CD4-positive, alpha-beta T cell treated with Interleukin-2 at 100 ng/mL for 4 hours (primary cell): ENCODE measurements around the gene TAF11.
A peak's percentile ranks its signal among the peaks of the same experiment; 100 is the strongest.
"Not testable (repeated sequence)": the region's sequence is repeated elsewhere in the genome, so short reads cannot be mapped to it uniquely, and the experiment has no call there.

Experiments
- DNase-seq: peaks from one replicate; pipeline ENCODE4 v3.0.0-alpha.2; 2020; ENCODE audit warnings: low spot score

TAF11 gene, protein sequence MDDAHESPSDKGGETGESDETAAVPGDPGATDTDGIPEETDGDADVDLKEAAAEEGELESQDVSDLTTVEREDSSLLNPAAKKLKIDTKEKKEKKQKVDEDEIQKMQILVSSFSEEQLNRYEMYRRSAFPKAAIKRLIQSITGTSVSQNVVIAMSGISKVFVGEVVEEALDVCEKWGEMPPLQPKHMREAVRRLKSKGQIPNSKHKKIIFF

DNA sequence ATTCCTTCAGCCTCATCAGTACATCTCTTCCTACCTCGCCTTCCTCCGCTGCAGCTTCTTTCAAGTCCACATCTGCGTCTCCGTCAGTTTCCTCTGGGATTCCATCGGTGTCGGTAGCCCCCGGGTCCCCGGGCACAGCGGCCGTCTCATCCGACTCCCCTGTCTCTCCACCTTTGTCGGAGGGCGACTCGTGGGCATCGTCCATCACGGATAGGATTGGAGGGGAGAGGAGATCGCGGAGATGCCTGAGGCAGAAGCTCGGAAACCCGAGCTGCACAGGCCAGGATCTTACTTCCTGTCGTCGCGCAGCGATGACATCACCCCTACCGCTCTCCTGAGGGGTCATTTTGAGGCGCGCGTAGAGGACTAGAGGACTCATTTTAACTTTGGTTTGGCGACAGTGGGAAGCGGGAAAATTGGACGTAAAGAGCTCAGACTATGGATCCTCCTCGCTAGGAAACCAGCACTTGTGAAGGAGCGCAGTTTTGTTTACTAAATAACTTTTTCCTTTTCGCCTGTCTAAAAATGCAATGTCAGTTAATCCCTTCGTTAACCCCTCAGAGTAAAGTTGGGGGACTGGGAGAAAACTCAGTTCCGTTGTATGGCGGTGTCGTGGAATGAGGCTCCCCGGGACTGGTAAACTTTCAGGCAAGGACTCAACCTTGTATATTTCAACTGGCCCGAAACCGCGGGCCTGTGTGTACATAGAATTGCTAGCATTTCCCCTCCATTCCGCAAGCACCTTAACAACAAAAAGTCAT lies at the start of gene TAF11:
Gene TAF11 (minus strand): TSS at position 290 of the 761 bp plus-strand sequence. CDS start 85 bp downstream, at position 205.
- DNase-seq: peak; percentile 88

DNA sequence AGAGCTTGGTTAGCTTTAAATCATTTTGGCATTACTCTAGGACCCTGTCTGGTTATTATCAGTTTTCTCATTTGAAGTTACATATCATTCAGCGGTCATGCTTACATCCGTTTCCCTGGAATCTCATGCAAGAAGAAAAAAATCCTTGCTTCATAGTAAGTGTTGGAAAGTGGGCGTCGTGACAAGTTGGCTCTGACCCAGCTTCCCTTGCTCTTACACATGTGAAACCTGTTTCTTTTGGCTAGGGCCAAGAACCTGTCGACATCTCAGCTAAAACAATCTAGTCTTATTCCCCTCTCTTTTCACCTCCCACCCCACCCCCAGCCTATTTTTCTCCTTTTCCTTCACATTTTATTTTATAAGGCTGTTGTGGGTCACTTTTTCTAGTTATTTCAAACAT lies 46.7 kb upstream of the TAF11 start:
- no peak for DNase-seq

DNA sequence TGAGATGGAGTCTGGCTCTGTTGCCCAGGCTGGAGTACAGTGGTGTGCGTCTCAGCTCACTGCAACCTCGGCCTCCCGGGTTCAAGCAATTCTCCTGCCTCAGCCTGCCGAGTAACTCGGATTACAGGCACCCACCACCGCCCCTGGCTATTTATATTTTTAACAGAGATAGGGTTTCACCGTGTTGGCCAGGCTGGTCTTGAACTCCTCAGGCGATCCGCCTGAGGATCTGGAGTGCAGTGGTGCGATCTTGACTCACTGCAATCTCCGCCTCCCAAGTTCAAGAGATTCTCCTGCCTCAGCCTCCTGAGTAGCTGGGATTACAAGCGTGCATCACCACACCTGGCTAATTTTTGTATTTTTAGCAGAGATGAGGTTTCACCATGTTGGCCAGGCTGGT lies 44.4 kb upstream of the TAF11 start:
- not testable (repeated sequence) for DNase-seq

DNA sequence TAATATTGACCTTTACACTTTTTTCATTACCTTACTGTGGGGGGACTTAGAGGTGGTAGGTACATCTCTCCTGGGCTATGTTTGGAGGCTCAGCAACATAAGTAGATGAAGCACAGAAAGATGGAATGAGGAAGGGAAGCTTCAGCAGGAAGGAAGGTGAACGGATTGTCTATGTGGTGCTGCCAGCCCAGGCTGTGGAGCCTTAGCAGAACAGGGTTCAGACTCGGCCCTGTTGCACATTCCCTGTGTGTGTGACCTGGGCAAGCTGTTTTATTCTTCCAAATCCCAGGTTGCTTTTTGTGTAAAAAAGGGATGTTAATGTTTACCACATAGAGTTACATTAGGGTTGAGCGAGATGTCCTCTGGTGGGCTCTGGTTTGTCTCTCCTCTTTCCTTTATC lies 42.4 kb upstream of the TAF11 start:
- DNase-seq: no peak

DNA sequence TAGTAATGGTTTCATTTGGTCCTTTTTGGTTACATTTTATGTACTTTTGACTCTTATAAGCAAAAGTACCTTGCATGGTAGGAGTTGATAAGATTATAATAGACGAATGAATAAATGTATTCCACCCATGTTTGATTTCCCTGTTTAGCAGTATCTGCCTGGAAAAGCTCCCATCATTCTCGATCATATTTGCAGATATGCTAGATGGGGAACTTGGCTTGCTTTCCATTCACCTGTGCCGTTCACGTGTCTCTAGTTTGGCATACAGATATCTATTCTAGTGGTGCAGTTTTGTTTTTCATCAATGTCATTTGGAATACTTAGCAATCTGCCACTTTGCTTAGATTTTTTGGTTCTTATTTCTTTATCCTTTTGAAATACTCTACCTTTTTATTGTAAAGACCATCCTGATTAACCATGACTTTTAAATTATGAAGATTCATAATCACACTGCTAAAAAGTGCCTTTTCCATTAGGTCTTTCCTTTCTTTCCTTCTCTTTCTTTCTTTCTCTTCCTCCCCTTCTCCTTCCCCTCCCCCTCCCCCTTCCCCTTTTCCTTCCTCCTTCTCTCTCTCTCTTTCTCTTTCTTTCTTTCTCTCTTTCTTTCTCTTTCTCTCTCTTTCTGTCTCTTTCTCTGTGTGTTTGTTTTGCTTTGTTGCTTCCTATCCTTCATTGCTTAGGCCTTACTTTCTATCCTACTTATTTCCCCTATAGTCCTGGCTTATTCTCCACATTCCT lies 41.6 kb upstream of the TAF11 start:
- no peak for DNase-seq

DNA sequence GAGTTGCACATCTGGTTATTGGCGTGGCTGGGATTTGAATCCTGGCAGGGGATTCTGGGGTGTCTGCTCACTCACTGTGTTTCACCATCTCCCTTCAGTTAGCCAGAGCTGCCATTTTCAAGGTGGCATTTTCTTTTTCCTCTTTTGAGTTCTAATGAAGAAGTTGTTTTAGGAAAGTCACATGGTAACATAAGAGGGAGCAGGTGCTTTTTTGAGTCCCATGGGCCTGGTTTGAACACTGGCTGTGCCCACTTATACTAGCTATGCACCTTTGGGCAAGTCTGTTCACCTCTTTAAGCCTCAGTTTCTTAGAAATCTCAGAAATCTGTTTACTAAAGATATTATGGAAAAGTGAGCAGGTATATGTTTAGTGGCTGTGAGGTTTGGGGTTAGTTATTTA lies 40.9 kb upstream of the TAF11 start:
- DNase-seq: no peak

DNA sequence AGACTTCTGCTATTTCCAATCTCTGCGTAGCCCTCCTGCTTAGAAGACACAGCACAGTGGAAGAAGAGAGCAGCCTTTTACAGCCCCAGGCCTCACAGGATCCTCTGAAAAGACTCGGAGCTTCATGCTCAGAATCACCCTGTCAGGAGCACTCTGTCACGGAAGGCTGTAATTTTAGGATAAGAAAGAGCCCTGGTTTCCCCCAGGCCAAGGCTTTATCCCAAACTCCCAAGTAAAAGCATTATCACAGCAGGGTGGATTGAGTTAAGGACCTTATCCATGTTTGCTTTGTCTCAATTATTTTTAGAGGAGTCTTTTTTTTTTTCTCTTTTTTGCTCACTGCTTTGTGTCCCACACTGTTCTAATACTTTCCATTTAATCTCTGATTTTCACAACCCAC lies 40.4 kb upstream of the TAF11 start:
- DNase-seq: no peak

DNA sequence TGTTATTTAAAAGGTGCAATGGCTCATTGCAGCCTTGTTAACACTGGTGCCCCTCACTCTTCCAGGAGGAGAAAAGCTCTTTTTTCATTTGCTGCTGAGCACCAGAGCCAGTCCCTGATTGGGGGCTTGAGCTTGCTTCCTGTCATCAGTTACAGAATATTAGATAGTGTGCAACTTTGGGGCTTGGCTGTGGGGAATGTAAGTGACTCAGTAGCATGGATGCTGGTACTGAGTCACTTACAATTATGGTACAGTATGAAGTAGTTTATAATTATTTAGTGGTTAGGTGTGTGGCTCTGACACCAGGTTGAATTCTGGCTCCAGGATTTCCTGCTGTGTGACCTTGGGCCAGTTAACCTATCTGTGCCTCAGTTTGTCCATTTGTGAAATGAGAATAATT lies 38.8 kb upstream of the TAF11 start:
- DNase-seq: no peak

DNA sequence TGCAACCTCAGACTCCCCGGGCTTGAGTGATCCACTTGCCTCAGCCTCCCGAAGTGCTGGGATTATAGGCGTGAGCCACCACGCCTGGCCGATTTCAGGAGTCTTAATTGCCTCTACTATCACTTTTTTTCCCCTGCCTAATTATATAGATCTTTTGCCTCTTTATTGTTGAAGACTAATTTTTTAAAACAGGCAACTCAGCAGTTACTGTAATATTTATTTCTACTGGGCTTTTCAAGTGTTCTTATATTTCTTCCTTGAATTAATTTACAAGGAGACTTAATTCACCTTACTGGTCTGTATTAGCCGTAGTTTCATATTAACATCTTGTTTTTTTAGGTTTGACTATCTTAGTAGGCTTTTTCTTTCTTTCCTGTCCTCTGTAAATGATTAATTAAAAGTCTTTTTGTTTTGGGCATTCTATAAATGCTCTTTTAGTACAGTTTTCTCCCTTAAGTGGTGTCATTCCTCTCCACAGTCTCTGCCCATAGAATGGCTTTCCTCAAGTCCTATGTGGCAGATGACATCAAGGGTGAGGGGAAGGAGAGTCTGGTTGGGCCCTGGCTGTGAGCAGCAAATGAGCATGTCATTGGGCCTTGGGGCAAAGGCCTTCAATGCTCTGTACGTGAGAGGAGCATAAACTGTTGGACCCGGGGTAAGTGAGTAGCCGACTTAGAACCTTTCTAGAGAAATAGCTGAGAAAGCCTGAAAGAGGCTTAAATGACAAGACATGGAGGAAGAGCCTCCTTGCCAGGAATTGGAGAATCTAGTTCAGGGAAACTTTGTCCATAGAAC lies 37.2 kb upstream of the TAF11 start:
- no peak for DNase-seq

DNA sequence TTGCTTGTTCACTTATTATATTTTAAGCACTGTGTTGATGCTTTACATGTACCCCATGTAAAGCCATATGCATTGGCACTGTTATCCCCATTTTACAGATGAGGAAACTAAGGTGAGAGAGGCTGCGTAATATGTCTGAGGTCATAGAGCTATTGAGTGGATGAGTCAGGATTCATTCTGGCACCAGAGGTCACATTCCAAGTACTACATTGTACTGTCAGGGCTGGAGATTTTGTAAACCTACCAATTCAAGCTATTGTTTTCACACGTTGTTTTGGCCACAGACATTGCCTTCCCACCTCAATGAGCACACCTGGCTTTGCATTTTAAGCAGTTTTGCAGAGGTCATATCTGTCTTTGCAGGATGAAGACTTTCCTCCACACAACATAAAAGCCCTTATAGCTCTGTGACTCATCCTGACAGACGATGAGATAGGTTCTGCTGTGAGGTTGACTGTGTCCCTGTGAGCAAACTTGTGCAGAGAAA lies 34.4 kb upstream of the TAF11 start:
- peak; percentile 3 for DNase-seq

DNA sequence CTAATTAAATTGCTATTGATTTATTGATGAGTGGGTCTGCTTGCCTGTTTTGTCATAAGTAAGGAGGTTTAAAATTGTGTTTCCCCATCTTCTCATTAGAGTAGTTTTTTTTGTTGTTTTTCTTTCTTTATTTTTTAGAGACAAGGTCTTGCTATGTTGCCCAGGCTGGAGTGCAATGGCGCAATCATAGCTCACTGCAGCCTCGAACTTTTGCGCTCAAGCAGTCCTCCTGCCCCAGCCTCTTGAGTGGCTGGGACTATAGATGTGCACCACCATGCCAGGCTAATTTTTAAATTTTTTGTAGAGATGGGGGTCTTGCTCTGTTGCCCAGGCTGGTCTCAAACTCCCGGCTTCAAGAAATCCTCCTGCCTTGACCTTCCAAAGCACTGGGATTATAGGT lies 32.3 kb upstream of the TAF11 start:
- DNase-seq: no peak

DNA sequence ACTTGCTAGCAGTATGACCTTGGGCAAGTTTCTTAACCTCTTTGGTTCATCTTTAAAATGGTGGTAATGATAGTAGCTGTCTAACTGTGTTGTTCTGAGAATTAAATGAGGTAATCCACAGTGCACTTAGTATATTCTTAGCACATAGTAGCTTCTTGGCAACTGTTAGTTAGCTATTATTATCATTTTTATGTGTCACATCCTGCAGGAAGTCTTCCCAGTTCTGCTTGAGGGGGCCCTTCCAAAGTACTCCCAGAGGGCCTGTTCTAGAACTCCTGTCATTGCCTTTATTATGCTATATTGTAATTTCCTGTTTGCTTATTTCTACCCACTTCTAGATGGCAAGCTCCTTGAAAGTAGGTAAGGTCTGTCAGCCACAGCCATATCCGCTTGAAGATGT lies 31.8 kb upstream of the TAF11 start:
- no peak for DNase-seq

DNA sequence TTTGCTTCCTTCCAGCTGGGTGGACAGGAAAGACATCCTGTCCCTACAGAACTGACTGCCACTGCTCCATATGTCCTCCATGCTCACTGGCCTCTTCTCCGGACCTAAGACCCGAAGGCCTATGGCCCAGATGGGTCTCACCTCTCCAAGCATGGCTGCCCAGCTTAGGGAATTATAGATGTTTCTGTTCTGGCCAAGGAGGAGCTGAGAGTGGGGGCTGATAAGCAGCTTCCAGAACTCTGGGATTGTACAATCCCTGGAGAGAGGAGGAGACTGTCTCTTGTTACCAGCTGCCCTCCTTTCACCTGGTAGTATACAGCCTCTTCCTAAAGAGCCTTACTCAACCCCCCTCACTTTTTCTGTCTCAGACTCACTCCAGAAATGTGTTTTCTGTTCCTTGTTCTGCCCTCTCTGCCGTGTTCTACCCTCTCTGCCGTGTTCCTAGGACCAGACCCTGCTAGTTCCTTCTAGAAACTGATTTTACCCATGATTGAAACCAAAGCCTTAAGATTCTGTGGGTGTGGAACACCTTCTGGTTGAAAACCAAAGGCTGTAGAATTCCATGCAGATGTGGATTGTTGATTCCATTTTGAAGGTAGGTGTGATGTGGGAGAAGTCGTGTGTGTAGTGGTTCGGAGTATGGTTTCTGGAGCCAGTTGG lies 29.9 kb upstream of the TAF11 start:
- DNase-seq: no peak

DNA sequence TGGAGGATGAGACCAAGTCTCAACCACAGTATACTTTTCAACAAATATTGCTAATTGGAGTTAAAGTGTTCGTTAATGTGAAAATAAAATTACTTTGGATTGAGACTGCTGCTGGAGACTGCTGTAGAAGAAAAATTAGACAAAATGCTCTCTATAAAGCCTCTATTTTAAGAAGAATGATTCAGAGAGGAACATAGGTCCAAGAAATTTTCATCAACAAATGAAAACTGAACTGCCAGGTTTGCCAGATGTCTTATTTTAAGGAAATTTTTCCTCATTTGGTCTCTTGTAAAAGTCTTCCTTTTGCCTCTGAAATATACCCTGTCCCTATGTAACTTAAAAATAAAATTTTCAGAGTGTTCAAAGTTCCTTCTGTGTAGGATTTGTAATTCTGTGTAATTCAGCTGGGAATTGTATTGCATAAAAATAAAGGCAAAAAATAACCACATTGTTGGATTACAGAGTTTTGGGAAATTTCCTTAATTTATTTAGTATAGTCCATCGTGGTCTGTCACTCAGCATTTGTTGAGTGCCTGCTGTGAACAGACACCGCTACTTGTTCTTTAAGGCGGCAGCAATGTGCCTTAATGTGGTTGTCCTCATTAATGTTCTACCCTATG lies 28.6 kb upstream of the TAF11 start:
- no peak for DNase-seq

DNA sequence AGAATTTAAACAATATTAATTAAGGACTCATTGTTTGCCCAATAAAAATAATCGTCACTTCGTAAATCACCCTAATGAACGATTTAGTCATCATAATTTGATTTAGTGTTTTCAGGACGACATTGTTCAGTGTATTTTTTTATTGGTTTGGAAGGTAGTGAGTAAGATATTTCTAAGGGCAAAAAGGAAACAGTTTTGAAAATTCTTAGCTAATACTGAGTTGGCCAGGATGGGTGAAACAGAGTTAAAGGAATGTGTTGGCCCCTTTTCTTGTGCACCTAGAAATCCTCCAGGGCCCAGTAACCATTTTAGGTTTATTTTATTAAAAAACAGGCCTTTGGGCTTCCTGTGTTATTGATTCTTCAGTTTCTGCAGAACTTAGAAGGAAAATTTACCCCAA lies 26.5 kb upstream of the TAF11 start:
- DNase-seq: no peak

DNA sequence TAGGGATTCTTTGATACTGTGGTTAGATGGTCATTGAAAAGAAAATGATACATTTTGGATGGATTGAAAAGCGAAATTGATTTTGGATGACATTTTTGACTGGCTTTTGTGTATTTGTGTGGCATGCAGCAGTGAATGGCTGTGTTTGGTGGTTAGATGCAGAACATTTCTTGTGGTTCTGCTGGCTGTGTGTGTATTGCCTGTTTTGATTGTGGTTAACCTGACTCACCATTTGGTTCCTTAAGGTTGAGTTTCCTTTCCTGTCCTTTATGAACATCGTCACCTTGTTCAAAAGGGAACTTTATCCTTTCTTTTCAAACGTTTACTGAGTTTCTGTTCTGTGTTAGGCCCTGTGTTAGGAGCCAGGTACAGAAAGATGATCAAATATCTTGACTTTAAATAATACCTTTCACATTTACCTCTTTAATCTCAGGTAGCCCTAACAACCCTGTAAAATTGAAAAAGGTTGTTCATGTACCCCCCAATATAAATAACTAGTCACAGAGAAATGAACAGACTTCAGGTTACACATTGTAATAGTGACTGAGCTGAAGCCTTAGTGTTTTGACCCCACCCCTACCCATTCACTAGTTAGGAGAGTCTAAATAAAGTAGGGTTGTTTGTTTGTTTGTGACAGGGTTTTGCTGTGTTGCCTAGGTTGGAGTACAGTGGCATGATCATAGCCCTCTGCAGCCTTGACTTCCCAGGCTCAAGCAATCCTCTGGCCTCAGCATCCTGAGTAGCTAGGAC lies 25.0 kb upstream of the TAF11 start:
- DNase-seq: peak; percentile 64

DNA sequence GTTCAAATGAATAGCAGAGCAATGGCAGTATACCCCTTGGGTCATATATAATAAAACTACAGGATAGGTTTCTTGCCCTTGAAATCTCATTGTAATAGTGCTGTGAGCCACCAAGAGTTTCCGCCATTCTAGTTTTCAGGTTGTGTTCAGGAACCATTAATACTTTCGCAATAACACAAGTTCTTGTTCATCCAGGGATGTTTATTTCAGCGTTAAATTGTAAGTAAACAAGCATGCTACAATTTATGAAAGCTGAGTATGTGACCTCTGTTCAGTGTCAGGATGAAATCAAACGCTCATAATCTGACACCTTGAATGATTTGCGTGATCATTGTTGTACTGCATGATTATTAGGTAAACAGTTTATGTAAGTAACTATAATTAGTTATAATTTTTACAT lies 24.0 kb upstream of the TAF11 start:
- no peak for DNase-seq

DNA sequence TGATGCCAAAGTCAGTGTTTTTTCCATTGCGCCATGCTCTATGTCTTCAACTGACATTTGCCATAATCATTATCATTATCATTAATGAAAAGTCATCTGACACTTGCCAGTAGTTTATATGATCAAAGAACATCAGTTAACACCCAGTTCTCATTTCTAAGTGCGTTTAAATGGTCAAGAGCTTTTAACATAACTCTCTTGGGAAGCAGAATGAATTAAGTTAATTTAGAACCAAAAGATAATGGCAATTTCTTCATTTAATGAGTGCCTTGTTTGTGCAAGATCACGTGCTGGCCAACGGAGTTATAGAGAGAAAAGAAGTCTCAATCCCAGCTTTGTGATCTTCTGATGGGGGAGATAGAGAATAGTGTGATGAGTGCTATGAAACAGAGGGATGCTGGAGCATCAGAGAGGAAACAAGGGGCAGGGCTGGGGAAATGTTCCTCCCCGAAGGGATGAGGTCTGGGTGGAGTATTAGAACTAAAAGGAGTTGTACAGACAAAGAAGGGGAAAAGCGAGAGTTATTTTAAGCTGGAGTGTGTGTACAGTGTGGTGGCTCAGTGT lies 21.6 kb upstream of the TAF11 start:
- no peak for DNase-seq

DNA sequence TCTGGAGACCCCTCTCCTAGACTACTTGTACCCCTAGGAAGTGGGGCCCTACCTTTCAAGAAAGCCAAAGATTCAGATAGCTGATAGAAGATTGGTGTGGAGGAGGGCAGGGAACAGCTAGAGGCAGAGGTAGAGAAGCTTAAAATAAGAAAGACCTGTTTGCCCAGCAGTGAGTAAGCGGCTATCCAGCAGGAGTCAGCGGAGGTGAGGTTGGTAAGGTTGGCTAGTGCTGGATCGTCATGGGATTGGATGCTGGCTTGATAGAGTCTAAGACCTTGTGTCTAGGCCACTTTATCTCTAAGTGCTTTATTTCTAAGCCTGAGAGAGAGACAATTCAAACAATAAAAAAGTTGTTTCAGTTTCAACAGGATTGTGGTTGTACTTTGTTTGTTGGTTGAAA lies 20.4 kb upstream of the TAF11 start:
- DNase-seq: no peak

DNA sequence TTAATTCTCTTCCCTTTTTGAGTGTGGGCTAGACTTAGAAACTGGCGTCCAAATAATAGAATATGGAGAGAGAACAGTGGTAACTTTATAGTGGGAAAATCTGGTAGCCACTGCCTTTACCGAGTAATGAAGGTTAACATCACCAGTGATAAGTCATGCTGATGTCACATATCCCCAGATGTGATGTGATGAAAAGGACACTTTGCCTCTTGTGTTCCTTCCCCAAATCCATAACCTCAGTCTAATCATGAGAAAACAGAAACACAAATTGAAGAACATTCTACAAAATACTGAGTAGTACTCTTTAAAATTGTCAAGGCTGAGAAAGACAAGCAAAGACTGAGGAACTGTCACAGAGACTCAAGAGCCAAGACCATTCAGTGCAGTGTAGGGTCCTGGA lies 19.0 kb upstream of the TAF11 start:
- DNase-seq: no peak
